SHP77 (cell line): Measurements from ENCODE around the gene AKNA.

Experiments
- DNase-seq, 2 experiments: peaks; one replicate each; lab custom pipeline; 2025; lab: John Stamatoyannopoulos, UW

Gene AKNA, protein sequence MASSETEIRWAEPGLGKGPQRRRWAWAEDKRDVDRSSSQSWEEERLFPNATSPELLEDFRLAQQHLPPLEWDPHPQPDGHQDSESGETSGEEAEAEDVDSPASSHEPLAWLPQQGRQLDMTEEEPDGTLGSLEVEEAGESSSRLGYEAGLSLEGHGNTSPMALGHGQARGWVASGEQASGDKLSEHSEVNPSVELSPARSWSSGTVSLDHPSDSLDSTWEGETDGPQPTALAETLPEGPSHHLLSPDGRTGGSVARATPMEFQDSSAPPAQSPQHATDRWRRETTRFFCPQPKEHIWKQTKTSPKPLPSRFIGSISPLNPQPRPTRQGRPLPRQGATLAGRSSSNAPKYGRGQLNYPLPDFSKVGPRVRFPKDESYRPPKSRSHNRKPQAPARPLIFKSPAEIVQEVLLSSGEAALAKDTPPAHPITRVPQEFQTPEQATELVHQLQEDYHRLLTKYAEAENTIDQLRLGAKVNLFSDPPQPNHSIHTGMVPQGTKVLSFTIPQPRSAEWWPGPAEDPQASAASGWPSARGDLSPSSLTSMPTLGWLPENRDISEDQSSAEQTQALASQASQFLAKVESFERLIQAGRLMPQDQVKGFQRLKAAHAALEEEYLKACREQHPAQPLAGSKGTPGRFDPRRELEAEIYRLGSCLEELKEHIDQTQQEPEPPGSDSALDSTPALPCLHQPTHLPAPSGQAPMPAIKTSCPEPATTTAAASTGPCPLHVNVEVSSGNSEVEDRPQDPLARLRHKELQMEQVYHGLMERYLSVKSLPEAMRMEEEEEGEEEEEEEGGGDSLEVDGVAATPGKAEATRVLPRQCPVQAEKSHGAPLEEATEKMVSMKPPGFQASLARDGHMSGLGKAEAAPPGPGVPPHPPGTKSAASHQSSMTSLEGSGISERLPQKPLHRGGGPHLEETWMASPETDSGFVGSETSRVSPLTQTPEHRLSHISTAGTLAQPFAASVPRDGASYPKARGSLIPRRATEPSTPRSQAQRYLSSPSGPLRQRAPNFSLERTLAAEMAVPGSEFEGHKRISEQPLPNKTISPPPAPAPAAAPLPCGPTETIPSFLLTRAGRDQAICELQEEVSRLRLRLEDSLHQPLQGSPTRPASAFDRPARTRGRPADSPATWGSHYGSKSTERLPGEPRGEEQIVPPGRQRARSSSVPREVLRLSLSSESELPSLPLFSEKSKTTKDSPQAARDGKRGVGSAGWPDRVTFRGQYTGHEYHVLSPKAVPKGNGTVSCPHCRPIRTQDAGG (N-terminal part only)

DNA sequence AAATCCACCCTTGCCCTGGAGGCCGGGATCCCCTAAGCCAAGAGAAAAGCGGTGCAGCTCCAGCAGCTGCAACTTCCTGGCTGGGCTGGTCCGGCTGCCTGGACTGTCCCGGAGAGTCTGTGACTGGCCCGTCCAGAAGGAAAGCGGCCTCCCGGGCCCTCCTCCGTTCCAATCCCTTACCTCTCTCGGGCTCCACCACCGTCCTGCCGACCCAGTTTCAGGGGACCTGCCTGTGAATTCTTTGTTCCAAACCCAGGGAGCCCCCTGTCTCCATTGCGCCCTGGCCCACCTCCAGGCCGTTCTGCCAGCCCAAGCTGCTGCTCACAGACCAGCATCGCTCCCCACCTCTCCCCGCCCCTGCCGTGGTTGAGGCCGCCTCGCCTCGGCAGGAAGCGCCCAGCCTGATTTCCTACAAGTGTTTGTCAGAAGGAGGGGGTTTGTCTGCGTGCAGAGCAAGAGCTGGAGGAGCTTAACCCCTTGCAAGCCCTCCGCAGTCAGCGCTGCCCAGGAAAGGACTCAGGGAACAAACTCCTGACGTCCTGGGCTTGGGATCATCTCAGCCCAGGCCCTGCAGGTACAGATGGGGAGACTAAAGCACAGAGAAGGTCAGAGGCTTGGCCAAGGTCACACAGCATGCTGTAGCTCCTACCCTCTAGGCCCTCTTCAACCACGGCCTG, at the start of gene AKNA:
Gene AKNA (minus strand): TSS at position 303 of the 677 bp plus-strand sequence. CDS start 6,649 bp downstream, outside the sequence.
- no peak for DNase-seq

DNA sequence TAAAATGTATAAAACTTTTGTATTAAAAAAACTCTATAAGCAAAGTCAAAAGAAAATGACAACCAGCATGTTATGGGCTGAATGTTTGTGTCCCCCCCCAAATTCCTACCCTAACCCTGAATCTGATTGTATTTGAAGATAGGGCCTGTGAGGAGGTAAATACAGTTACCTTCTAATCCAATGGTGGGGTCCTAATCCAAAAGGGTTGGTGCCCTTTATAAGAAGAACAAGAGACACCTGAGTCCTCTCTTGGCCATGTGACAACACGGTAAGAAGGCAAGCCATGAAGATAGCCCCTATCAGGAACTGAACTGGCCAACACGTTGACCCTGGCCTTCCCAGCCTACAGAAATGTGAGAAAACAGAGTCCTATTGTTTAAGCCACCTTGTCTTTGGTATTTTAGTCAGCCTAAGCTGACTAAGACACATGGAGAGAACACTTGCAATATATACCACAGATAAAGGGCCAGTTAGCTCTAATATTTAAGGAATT, 49.7 kb upstream of the AKNA start:
- no peak for DNase-seq

DNA sequence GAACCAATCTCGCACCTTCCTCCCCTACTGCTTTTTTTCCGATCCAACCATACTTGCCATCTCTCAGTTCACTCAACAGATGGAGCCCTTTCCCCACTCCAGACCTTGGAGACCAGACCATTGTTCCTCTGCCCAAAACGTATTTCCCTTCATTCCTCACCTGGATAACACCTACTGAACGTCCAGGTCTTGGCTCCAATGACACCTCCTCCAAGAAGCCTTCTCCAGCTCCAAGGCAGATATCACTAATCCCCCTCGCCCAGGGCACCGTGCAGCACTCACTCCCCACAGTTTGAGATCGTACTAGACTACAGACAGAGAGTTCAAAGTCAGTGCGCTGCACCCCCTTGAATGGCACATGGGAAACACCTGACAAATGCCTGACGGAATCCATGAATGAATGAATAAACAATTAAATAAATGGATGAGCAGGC, 47.1 kb upstream of the AKNA start:
- DNase-seq = peak; percentile 45 to 49

DNA sequence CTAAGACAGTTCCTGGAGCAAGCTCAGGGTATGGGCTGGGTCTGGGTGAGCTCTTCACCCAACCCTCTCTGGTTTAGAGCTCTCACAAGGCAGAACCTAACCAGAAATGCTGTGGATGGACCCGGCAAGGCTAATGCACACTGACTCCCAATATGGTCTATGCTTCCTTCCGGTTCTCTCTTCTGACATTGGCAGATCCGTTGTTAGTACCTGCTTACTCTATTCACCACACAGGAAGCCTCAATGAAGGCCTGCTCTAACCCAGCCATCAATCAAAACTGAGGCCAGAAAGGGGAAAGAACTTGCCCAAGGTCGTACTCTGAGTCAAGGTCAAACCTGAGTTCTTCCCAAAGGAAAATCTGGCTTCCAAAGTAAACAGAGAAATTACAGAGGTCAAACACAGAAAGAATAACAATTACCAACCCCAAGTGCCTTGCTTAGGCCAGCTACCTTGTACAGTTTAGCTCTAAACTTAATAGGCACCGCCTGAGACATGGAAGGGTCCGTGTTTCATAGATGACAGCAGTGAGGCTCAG, 46.0 kb upstream of the AKNA start:
- DNase-seq = no peak

DNA sequence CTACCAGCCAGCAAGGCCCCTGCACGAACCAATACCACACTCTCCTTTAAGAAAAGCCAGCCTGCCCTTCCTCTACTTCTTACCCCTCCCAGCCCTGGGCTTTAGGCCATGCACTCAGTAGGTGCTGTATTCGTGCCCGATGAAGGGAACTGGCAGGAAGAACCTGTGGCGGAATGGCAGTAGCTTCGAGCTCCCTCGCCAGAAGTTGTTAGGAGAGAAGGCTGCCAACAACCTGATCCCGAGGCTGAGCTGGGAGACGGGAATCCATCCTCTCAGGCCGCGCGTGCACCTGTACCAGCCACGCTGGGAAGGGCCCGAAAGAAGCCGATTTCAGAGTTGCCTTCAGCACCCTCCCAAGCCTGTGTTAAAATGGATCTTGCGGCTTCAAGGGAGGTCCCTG, 45.3 kb upstream of the AKNA start:
- DNase-seq = no peak

DNA sequence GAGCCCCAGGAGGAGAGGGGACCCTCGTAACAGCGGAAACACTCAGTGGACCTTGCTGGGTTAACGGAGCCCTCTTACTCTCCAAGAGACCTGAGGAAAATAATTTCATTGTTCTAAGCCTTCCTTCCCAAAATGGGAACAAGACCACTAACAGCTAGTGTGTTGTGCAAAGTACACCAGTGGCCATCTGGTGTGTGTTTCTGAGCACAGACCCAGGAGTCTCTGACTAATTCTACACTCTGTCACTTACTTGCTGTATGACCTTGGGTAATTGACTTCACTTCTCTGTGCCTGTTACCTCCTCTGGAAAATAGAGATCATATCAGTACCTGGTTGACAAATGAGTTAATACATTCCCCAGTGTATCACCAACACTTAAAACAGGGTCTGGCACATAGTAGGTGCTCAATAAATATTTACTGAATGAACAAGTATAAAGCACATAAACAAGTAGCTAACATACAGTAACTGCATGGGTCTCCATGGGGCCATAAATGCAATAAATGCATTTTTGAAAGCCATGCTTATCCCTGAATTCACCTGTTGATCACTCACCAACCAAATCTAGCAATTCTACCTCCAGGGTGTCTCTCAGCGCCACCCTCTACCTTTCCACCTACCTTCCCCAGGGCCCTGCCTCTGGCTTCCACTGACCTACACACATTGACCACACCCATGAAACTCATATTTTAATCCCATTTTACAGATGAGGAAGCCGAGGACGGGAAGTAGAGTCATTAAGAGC, 44.7 kb upstream of the AKNA start:
- no peak for DNase-seq

DNA sequence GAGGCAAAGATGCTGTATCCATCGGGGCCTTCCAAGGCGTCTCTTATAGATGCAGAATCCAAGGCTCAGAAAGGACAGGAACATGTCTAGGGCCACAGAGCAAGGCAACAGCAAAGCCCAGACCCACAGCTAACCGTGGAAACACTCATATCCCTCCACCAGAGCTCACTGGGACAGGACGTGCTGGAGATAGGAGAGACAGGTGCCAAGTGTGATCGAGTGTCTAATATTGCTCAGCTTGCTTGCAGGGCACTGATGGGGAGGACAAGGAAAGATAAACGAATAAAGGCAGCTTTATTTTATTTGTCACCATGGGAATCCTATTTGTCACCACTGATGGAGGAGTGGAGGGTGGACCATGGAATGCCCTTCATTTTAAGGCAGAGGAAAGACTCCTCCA, 44.0 kb upstream of the AKNA start:
- no peak for DNase-seq

DNA sequence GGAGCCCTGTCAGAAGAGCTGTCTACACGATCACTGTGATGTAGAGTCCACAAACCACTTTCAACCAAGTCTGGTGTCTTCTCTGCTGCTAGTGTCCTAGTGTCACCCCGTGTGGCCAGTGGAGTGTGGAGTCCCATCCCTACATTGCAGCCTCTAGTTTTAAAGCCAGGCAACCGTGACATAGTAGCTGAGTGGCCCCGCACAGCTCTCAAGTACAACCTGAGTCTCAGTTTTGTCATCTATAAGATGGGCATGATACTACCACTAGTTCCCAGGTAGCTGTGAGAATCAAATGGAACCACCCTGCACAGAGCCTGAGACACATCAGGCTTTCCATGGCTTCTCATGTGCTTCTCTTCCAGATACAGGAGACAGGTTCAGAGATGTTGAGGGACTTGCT, 43.2 kb upstream of the AKNA start:
- DNase-seq = no peak

DNA sequence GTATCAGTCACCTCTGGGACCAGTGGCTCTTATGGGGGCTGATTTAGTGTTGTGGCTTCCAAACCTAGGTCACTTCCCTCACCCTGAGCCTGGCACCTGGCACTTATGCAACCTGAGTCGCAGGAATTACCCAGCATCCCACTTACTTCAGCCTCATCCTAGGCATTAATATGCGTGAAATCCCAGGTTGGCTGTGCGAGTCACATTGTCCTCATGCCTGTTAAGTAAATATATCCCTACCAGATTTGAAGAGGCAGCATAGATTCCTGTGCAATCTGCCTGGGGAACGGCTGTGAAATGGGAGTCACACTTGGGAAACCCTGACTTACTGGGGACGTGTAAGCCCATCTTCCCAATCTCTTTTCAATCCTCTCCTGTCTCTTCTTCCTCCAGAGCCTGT, 42.7 kb upstream of the AKNA start:
- peak; percentile 39 to 40 for DNase-seq

DNA sequence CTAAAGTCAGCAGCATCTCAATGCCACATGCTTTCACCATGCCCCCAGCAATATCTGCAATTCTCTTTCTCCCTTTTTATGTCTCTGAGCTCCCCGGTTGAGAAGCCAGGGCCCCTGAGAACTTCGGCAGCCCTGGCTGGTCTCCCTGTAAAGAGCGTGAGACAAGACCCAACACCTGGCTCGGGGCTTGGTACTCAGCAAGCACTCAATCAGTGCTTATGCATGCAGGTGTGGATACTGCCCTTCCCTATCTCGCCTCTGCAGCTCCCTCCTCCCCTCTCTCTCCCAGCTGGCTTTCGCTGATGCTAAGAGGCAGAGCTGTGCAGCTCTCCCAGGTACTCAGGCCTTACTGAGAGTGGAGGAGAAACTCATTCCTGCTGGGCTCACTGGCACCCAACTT, 41.7 kb upstream of the AKNA start:
- DNase-seq = no peak

DNA sequence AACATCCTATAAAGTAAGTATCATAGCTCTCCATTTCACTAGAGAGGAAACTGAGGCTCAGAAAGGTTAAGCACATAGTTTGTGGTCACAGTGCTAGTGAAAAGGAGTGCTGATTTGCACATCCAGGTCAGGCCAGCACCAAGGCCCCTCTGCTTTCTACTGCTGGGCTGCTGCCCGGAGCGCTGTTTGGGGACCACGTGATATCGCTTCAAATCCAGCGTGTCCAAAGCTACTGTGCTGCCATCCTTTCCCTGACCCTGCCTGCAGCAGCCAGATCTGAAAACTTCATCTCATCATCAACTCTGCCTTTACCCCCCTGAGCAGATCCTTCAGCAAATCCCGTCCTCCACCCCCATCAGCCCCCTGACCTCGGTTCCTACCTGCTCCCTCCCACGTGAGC, 40.7 kb upstream of the AKNA start:
- no peak for DNase-seq

DNA sequence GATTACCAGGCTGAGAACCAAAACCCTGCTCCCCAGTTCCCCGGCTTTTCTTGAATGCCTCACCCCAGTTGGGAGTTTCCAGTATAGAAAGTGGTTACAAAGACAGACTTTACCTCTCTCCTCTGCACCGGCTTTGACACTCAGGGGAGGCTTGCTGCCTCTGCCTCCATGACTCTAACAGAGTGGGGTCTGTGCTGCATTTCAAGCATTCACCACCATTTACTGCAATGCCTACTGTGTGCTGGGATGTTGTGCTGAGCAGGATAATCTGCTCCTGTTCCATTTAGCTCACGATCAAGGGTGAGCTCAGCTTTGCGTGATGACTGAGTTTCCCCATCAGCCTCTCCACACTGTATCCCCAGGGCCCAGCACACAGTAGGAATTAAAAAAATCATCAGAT, 39.9 kb upstream of the AKNA start:
- no peak for DNase-seq

DNA sequence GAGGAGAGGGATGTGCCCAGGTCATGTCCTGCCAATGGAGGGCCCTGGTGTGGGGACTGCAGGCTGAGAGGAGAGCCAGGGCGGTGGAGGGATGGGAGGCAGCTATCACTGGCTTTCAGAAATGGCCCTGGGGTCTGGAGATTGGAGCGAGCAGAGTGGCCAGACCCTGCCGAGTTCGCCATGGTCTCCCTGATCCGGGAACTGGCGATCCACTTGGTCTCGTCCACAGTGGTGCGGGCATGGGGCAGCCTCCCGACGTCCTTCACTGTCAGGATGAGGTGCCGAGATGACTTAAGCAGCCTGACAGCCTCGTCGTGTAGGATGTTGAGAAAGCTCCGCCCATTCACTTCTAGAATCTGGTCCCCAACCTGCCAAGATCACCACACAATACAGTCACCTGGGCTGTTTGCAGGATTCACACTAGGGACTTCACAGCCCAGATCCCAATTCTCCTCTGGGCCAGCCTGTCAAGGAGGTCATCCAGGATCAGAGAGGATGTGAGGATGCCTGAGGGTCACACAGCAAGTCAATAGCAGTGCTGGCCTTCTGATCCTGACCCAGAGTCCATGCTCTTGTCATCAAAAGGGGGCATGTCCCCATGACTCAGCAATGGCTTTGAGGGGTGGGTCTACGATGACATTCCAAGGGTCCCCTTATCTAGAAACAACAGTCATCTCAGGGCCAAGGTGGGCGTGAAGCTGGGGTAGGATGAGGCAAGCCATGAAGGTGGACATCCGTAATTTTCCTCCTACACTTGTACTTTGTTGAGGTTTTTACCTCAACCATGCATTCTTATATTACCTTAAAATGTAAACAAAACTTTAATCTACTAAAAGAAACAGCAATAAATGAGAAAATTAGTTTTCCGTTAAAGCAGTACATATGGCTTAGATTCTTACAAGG, 38.5 kb upstream of the AKNA start:
- DNase-seq = no peak

DNA sequence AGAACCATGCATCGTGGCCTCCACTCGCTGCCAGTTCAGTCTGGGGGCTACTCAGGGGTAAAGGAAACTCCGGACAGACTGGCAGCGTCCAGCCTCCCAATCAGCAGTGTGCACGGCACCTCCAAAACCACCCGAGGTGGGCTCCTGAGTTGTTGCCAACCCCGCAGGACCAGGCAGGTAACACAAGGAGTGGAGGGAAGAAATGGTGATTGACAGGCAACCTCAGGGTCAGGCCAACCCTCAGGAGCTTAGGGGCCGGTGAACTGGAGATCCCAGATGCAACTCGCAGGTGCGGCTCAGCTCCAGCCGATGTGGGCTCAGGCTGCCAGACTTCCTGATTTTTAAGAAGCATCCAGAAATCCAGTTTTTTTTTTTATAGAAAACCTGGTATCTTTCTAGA, 37.3 kb upstream of the AKNA start:
- DNase-seq = no peak

DNA sequence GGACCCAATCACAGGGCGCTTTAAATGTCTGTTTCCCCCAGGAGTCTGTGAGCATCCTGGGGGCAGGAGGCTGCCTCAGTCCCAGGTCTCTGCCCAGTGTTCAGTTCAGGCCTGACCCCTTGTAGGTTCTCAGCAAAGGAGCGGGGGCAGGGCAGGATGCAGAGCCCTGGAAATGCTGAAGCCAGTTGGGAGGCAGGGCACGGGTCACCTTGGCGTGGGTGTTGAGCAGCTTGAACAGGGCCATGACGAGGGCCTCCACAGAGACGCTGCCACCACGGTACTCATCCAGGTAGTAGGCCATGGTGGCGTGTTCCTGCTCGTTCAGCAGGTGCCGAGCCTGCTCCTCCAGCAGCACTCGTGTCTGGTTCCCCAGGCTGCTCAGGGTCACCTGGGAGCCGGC, 36.3 kb upstream of the AKNA start:
- DNase-seq = no peak

DNA sequence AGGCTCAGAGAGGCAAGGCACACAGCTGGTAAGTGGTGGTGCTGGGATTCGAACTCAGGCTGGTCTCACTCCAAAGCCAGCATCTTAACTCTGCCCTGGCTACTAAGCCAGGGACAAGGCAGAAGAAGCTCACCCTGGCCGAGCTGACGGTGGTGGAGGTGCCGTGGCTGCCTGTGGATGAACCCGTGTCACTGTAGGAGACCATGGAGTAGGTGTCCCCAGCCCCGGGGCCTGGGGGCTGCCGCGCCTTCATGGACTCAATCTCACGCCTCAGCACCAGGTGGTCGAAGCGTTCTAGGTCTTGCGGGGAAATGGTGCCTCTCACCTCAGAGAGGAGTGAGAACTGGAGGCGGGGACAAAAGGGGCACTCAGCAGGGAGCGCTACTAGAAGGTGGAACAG, 35.4 kb upstream of the AKNA start:
- DNase-seq = no peak

DNA sequence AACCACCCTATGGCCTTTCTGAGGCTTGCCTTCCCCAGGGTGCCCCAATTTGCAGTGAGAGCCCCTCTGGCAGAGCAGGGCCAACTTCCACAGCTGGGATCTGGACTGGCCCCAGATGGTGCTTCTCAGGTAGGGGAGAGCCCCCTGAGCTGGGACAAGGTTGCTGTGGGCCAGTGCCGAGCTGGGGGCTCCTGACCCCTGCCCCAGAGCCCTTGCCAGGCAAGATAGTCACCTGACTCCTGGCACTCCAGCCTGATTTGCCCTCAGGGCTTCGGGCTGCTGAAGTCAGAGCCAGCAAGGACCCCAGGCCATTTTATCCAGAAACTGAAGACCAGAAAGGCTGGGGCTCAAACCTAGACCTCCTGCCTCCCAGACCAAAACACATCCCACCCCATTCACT, 33.4 kb upstream of the AKNA start:
- no peak for DNase-seq

DNA sequence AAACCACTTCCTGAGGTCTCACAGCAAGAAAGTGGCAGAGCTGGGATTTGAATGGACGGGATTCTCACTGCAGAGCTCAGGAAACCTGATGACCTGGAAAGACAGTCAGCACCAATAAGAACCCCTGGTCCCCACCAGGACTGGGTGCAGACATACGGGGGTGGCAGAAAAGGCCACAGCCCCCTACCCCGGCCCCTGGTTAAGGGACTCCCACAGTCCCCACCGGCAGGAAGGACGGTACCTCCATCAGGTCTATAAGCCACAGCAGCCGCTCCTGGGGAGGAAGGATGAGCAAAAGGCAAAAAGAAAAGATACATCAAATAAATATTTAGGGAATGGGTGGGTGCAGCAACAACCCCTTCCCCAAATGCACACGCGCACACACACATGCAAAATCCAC, 32.0 kb upstream of the AKNA start:
- no peak for DNase-seq

DNA sequence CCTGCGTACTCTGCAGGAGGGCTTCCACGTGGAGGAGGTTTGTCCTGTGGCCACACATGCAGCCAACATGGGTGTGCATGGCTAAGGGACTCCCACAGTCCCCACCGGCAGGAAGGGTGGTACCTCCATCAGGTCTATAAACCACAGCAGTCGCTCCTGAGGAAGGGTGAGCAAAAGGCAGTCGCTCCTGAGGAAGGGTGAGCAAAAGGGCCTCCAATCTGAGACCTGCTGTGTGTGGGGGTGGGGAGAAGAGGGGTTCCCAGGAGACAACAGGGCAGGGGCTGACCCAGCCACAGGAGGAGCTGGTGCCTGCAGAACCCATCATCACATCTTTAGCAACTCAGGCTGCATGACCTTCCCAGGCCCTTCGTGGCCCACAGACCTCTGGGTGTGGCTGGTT, 30.3 kb upstream of the AKNA start:
- no peak for DNase-seq

DNA sequence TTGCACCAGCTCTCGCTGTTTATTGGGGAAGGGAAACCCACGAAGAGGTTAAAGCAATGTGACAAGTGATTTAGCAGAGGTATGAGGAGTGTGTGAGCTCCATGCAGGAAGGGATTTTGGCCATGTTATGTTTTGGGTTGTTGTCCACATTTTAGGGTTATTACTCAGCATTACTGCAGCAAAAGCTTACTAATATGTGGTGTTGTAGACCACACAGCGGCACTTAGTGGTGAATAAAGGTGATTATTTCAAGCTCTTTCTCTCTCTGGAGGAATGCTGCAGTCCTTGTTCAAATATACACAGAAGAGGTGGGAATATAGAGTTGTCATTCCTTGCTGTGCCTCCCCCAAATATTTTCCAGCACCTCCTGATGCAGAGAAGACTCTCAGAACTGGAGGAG, 29.7 kb upstream of the AKNA start:
- no peak for DNase-seq
